HepG2 (cell line): Measurements from ENCODE around the gene WNK4. TPM values are rescaled to one million over a fixed set of nuclear protein-coding genes. Genes with fewer than 3 reads are reported as not detected.

Experiments used
- FOXC1 ChIP-seq: sonication (generic); formaldehyde crosslinking; IDR thresholded peaks from 2 replicates; pipeline ENCODE4 v1.8.0; 2022; ENCODE audit warnings: mild to moderate bottlenecking, missing genetic modification reagents, borderline replicate concordance
- HOMEZ ChIP-seq: IDR thresholded peaks from 2 replicates; pipeline ENCODE4 v1.6.1; 2016; ENCODE audit warnings: low read depth
- HOXA7 ChIP-seq: sonication (generic); formaldehyde crosslinking; IDR thresholded peaks from 2 replicates; pipeline ENCODE4 v1.8.1; 2022; ENCODE audit warnings: mild to moderate bottlenecking, missing genetic modification reagents, moderate library complexity
- KDM4B ChIP-seq: sonication (generic); formaldehyde crosslinking; IDR thresholded peaks from 2 replicates; pipeline ENCODE4 v1.4.0; 2020; ENCODE audit warnings: missing genetic modification reagents
- MXD1 ChIP-seq: sonication (generic); formaldehyde crosslinking; IDR thresholded peaks from 2 replicates; pipeline ENCODE4 v1.4.0; 2020; ENCODE audit warnings: mild to moderate bottlenecking, missing genetic modification reagents
- SOX6 ChIP-seq, 2 experiments: fragments of 450-650 bp in 1 of 2; sonication (generic) in 1 of 2; formaldehyde crosslinking in 1 of 2; IDR thresholded peaks; 2 replicates each; pipeline versions ENCODE4 v1.4.0 to v1.6.1; 2017 to 2020; ENCODE audit warnings: antibody characterized with exemption in 1 of 2, mild to moderate bottlenecking in 1 of 2, missing genetic modification reagents in 1 of 2
- TBL1XR1 ChIP-seq: fragments of 150-350 bp; IDR thresholded peaks from 2 replicates; pipeline ENCODE4 v1.6.1; 2014; ENCODE audit warnings: borderline replicate concordance, low read length; ENCODE audit not compliant: partially characterized antibody
- ZBTB25 ChIP-seq: IDR thresholded peaks from 2 replicates; pipeline ENCODE4 v1.6.1; 2018; ENCODE audit warnings: missing genetic modification reagents
- ZBTB26 ChIP-seq: IDR thresholded peaks from 2 replicates; pipeline ENCODE4 v1.6.1; 2016; ENCODE audit warnings: missing compliant biosample characterization, missing genetic modification reagents, borderline replicate concordance
- ZBTB37 ChIP-seq: sonication (generic); formaldehyde crosslinking; IDR thresholded peaks from 2 replicates; pipeline ENCODE4 v1.4.0; 2020; ENCODE audit warnings: mild to moderate bottlenecking, missing genetic modification reagents
- ZNF12 ChIP-seq: sonication (generic); formaldehyde crosslinking; IDR thresholded peaks from 2 replicates; pipeline ENCODE4 v1.5.0; 2020; ENCODE audit warnings: missing genetic modification reagents
- ZNF24 ChIP-seq: fragments of 450-650 bp; IDR thresholded peaks from 2 replicates; pipeline ENCODE4 v1.6.1; 2017; ENCODE audit warnings: antibody characterized with exemption, mild to moderate bottlenecking
- ZNF281 ChIP-seq: sonication (generic); formaldehyde crosslinking; IDR thresholded peaks from 2 replicates; pipeline ENCODE4 v1.4.0; 2020; ENCODE audit warnings: missing genetic modification reagents, borderline replicate concordance
- ZNF580 ChIP-seq: IDR thresholded peaks from 2 replicates; pipeline ENCODE4 v1.6.1; 2016; ENCODE audit warnings: low read depth, borderline replicate concordance
- ZNF597 ChIP-seq: sonication (generic); formaldehyde crosslinking; IDR thresholded peaks from 2 replicates; pipeline ENCODE4 v1.5.0; 2020; ENCODE audit warnings: missing genetic modification reagents
- ZNF678 ChIP-seq: sonication (generic); formaldehyde crosslinking; IDR thresholded peaks from 2 replicates; pipeline ENCODE4 v1.4.0; 2020; ENCODE audit warnings: mild to moderate bottlenecking, missing genetic modification reagents
- ZNF879 ChIP-seq: sonication (generic); formaldehyde crosslinking; IDR thresholded peaks from 2 replicates; pipeline ENCODE4 v1.8.1; 2023; ENCODE audit warnings: missing genetic modification reagents
- ZZZ3 ChIP-seq: sonication (generic); formaldehyde crosslinking; IDR thresholded peaks from 2 replicates; pipeline ENCODE4 v1.4.0; 2020; ENCODE audit warnings: missing genetic modification reagents, mild to moderate bottlenecking, borderline replicate concordance
- polyA plus RNA-seq, 8 experiments: library from polyadenylated mRNA; depleted of rRNA in 3 of 8; stranded (reverse) in 7 of 8; unstranded in 1 of 8; fragments of >200 nt; fragmentation: Illumina TruSeq in 4 of 8; extraction: Trizol in 4 of 8; gene quantifications; 2 replicates each; pipeline versions ENCODE4 v1.2.1 to v1.2.3, GENCODE V29; 2011 to 2016; ENCODE audit warnings: low read depth in 4 of 8, missing spikeins in 1 of 8, mixed read lengths in 1 of 8; ENCODE audit not compliant: insufficient read depth in 1 of 8
- total RNA-seq, 5 experiments: library from RNA; depleted of rRNA; stranded (reverse); fragments of >200 nt; fragmentation: Illumina TruSeq; extraction: Trizol; gene quantifications; 2 replicates each; pipeline ENCODE4 v1.2.3, GENCODE V29; 2016; ENCODE audit warnings: low read depth in 1 of 5

The WNK4 gene
- total and polyA plus RNA-seq, 2 of the 13 experiments (the other 11 are each of a cell fraction or from before 2014, with no cell fraction given) = 2.7 to 13.7 TPM

GRCh38 chr17:42744283-42744805 is 36.1 kb upstream of the WNK4 start (continued):
- TF ChIP-seq ZBTB37 (0 out of 2 replicates have a peak, but pooled peaks have one; percentile 34), ZNF678 (CRISPR knock-in tag) (no peak; the same call in 1 of the 2 replicates), ZNF580 (CRISPR knock-in tag) (no peak), ZNF597 (no peak), ZNF12 (CRISPR knock-in tag) (peak; percentile 37; the same call in 1 of the 2 replicates), ZNF879 (CRISPR knock-in tag) (no peak), HOMEZ (no peak), ZBTB25 (CRISPR knock-in tag) (peak; percentile 0; the same call in 1 of the 2 replicates), ZZZ3 (peak; percentile 21; the same call in 1 of the 2 replicates), ZBTB26 (CRISPR knock-in tag) (no peak; the same call in 1 of the 2 replicates), SOX6 (IDR thresholded peaks at IDR 0.05) (no peak), SOX6 (CRISPR knock-in tag; IDR thresholded peaks at IDR 0.05) (peak; percentile 33; the same call in 1 of the 2 replicates), ZNF24 (no peak), TBL1XR1 (no peak), MXD1 (CRISPR knock-in tag) (peak; percentile 33; the same call in 1 of the 2 replicates), ZNF281 (CRISPR knock-in tag) (no peak), HOXA7 (no peak), FOXC1 (CRISPR knock-in tag) (peak; percentile 72), KDM4B (no peak; the same call in 1 of the 2 replicates)
